ENCODE results near the gene TMEM41B. TPM values are rescaled to one million over a fixed set of nuclear protein-coding genes. Genes with fewer than 3 reads are reported as not detected.

The TMEM41B gene
- total RNA-seq, 4 donors from 2014 or later = 52.7 to 86.7 (median 76.1) TPM

DNA sequence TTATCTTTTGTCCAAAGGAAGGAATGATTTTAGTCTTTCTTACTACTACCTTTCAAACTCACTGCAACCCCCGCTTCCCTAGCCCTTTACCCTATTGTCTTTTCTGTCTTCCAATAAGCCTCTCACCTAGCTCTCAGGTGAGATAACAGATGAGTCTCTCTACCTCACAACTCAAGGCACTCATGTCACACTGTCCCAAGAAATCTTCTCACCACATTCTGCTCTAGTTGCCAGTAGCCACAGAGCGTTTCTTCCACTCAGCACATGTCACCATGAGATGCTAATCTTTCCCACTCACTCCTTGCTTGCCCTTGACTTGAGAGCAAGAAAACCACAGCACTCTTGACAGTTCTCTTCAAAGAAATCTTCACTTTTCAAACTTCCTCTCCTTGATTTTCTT is 32.7 kb upstream of the TMEM41B start:
- TF ChIP-seq CTCF (IDR thresholded peaks at IDR 0.05) = no peak
- no peak for TF ChIP-seq POLR2A (IDR thresholded peaks at IDR 0.05)
- WGBS, 2 donors = 81 to 88% methylated on average over 2 of the region's 2 CpGs
- Histone ChIP-seq H3K36me3 (no peaks in the 10 kb centered on the region), H3K9me3 (no peaks in the 10 kb centered on the region), H3K4me1 (peaks cover 0 to 5% of the 10 kb centered on the region in 2 donors), H3K4me3 (replicated peaks in 1 of 3) (no peak overlapping the region), H3K27ac (no peak overlapping the region), H3K27me3 (no peaks in the 10 kb centered on the region)
- no peak for DNase-seq
- intact Hi-C loops (cut with DNase I) = no loop called here

DNA sequence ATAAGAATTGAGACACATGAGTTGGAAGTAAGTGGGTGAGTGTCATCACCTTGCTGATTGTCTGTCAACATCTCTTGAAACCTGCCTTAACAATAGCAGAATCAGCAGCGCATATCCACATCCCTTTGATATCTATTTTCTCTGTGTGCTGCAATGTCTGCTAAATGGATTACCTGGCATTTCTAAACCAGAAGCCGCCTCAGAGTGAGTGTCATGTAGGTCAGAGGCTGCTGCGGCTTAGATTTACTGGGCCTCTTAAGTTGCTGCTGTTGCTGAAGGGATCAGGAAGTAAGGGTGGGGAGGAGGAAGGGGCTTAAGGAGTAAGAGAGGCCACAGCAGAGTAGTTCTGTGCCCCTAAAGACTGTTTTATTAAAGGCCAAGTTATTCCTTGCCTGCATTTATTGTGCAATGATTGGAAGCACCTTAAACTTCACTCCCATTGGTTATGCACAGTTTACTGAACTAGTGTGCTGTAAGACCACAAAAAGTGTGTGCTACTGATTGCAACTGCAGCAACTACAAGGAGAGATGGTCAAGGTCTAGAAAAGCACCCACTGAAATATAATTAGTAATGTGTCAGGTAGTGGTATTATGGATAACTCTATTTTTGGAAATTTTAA is 29.8 kb upstream of the TMEM41B start:
- no peak overlapping the region for H3K4me3 ChIP-seq (replicated peaks in 1 of 3)
- TF ChIP-seq CTCF (IDR thresholded peaks at IDR 0.05) (no peak), POLR2A (IDR thresholded peaks at IDR 0.05) (no peak)
- intact Hi-C loops (cut with DNase I) = no loop called here
- no peaks in the 10 kb centered on the region for H3K9me3 ChIP-seq
- H3K27me3 ChIP-seq = no peaks in the 10 kb centered on the region
- peak overlapping the region in 1 of 3 donors; percentile 18 for H3K27ac ChIP-seq
- DNase-seq = no peak
- H3K4me1 ChIP-seq = peaks cover 0 to 5% of the 10 kb centered on the region in 2 donors
- WGBS, 2 donors = 65 to 66% methylated on average over 3 of the region's 3 CpGs
- no peaks in the 10 kb centered on the region for H3K36me3 ChIP-seq

- Histone ChIP-seq H3K4me1 (peaks cover 0 to 5% of the 10 kb centered on the region in 2 donors), H3K4me3 (replicated peaks in 1 of 3) (no peak overlapping the region), H3K27ac (peak overlapping the region in 2 of 3 donors; percentile 18 to 23), H3K27me3 (no peaks in the 10 kb centered on the region), H3K36me3 (no peaks in the 10 kb centered on the region), H3K9me3 (no peaks in the 10 kb centered on the region)
- intact Hi-C loops (cut with DNase I) = no loop called here
- whole genome bisulfite sequencing, 2 donors = 43 to 45% methylated on average over 5 of the region's 5 CpGs
- TF ChIP-seq CTCF (IDR thresholded peaks at IDR 0.05) (no peak), POLR2A (IDR thresholded peaks at IDR 0.05) (no peak)
- peak; percentile 31 to 47 for DNase-seq
These were observed 27.3 kb upstream of the TMEM41B start for GRCh38 chr11:9341638-9342178.

DNA sequence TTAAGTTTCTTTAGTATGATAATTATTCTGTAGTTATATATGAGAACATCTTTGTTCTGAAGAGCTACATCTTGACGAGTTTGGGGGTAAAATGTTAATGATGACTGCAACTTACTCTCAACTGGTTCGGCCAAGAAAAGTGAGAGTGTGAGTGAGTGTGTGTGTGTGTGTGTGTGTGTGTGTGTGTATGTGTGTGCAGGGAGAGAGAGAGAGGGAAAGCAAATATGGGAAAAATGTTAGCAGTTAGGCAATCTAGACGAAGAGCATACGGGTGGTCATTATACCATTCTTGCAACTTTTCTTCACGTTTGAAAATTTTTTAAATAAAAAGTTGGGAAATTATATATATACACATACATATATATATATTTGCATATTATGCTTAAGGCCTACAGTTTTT is 18.3 kb upstream of the TMEM41B start:
- 79 to 80% methylated on average over 5 of the region's 5 CpGs for whole genome bisulfite sequencing, 2 donors
- intact Hi-C loops (cut with DNase I) = no loop called here
- no peak overlapping the region for H3K27ac ChIP-seq
- H3K27me3 ChIP-seq = no peaks in the 10 kb centered on the region
- DNase-seq = no peak
- H3K36me3 ChIP-seq = no peaks in the 10 kb centered on the region
- H3K4me3 ChIP-seq (replicated peaks in 1 of 3) = no peak overlapping the region
- no peak for TF ChIP-seq POLR2A (IDR thresholded peaks at IDR 0.05)
- no peak for TF ChIP-seq CTCF (IDR thresholded peaks at IDR 0.05)
- no peaks in the 10 kb centered on the region for H3K9me3 ChIP-seq
- no peaks in the 10 kb centered on the region for H3K4me1 ChIP-seq

All from thyroid gland (tissue), 4 donors.